Endothelial cell of umbilical vein (primary cell): ENCODE results near the gene RNU6-8. TPM values are rescaled to one million over a fixed set of nuclear protein-coding genes. Genes with fewer than 3 reads are reported as not detected.

Experiments
- BruUV-seq: library from RNA; stranded (reverse); fragments of 400-500 nt; replicated peaks from 2 replicates; lab custom pipeline; 2021; lab: Mats Ljungman, UMichigan
- CTCF ChIA-PET: fragments of 300-600, 350-600 bp; sonication (Branson Sonifier 250); formaldehyde crosslinking; loops from one replicate; lab custom pipeline; 2021; ENCODE audit warnings: antibody characterized with exemption, inconsistent platforms; lab: Charles Lee
- POLR2A ChIA-PET: fragments of 300-600, 350-600 bp; sonication (Branson Sonifier 250); formaldehyde crosslinking; loops from one replicate; lab custom pipeline; 2021; ENCODE audit warnings: antibody characterized with exemption, inconsistent platforms; lab: Charles Lee
- DNase-seq: peaks from one replicate; pipeline ENCODE4 v3.0.0-alpha.2; 2011; ENCODE audit warnings: low read depth, low spot score
- FAIRE-seq: peaks from 2 replicates; lab custom pipeline; 2011; peaks lifted over from hg19 to GRCh38; lab: Jason Lieb, UNC
- H2AFZ ChIP-seq: 2 replicates; pipeline ENCODE4 v1.6.0; 2012; ENCODE audit warnings: low read depth, low read length, control low read depth, inconsistent platforms
- H3K27ac ChIP-seq: 2 replicates; pipeline ENCODE4 v1.5.1; 2011; ENCODE audit warnings: low read depth, mild to moderate bottlenecking, control low read depth, low read length, moderate library complexity; ENCODE audit not compliant: insufficient read depth
- H3K27me3 ChIP-seq, 2 experiments: 2 replicates each; pipeline versions ENCODE4 v1.6.0 to v1.6.1; 2011; ENCODE audit warnings: low read length in 2 of 2, mixed read lengths in 1 of 2; ENCODE audit not compliant: control insufficient read depth in 2 of 2, insufficient read depth in 2 of 2
- H3K36me3 ChIP-seq, 2 experiments: 2 replicates in 1 of 2; 3 replicates in 1 of 2; pipeline ENCODE4 v1.5.1; 2011; ENCODE audit warnings: low read length in 2 of 2, mild to moderate bottlenecking in 1 of 2, moderate library complexity in 1 of 2; ENCODE audit not compliant: control insufficient read depth in 2 of 2, insufficient read depth in 2 of 2; ENCODE audit errors: extremely low read depth in 1 of 2
- H3K4me1 ChIP-seq: 3 replicates; pipeline ENCODE4 v1.5.1; 2011; ENCODE audit warnings: mild to moderate bottlenecking, low read length; ENCODE audit not compliant: control insufficient read depth, insufficient read depth; ENCODE audit errors: extremely low read depth
- H3K4me2 ChIP-seq: 2 replicates; pipeline ENCODE4 v1.6.1; 2011; ENCODE audit warnings: low read length, control low read depth, mixed read lengths; ENCODE audit not compliant: insufficient read depth
- H3K4me3 ChIP-seq, 3 experiments: fragments of 200-600 bp in 1 of 3; sonication (generic), shearing (Covaris generic) in 1 of 3; replicated peaks in 1 of 3; 2 replicates each; pipeline ENCODE4 v1.5.1; 2011 to 2016; ENCODE audit warnings: control low read depth in 3 of 3, low read length in 3 of 3, mild to moderate bottlenecking in 2 of 3, inconsistent platforms in 1 of 3, low read depth in 1 of 3, moderate library complexity in 1 of 3; ENCODE audit not compliant: insufficient read depth in 1 of 3
- H3K79me2 ChIP-seq: 2 replicates; pipeline ENCODE4 v1.6.0; 2012; ENCODE audit warnings: low read length, inconsistent platforms; ENCODE audit not compliant: control insufficient read depth, insufficient read depth
- H3K9ac ChIP-seq: replicated peaks from 2 replicates; pipeline ENCODE3; 2011; ENCODE audit warnings: low read length, control low read depth; ENCODE audit not compliant: insufficient read depth; ENCODE audit errors: extremely low read depth
- H3K9me1 ChIP-seq: replicated peaks from 3 replicates; pipeline ENCODE4 v1.6.0; 2011; ENCODE audit warnings: mild to moderate bottlenecking, low read length; ENCODE audit not compliant: control insufficient read depth, insufficient read depth; ENCODE audit errors: extremely low read depth
- H3K9me3 ChIP-seq: replicated peaks from 2 replicates; pipeline ENCODE4 v1.5.1; 2012; ENCODE audit warnings: low read length, inconsistent platforms; ENCODE audit not compliant: control insufficient read depth, insufficient read depth
- H4K20me1 ChIP-seq: replicated peaks from 2 replicates; pipeline ENCODE3; 2011; ENCODE audit warnings: mild to moderate bottlenecking, low read length; ENCODE audit not compliant: control insufficient read depth, insufficient read depth; ENCODE audit errors: extremely low read depth
- CTCF ChIP-seq, 2 donors: IDR thresholded peaks; 1 replicate in 1 of 2; 2 replicates in 1 of 2; pipeline ENCODE4 v1.5.1; 2011; ENCODE audit warnings: low read length in 2 of 2, mild to moderate bottlenecking in 2 of 2, moderate library complexity in 2 of 2, control low read depth in 1 of 2, inconsistent platforms in 1 of 2, low read depth in 1 of 2; ENCODE audit not compliant: insufficient read depth in 1 of 2; ENCODE audit errors: extremely low read depth in 1 of 2
- EZH2 ChIP-seq: IDR thresholded peaks from 2 replicates; pipeline ENCODE4 v1.6.1; 2012; ENCODE audit warnings: borderline replicate concordance, low read depth, mild to moderate bottlenecking, moderate library complexity, low read length, inconsistent platforms; ENCODE audit not compliant: severe bottlenecking
- FOS ChIP-seq: IDR thresholded peaks from 2 replicates; pipeline ENCODE4 v1.6.1; 2011; ENCODE audit warnings: mild to moderate bottlenecking, low read length, moderate library complexity, borderline replicate concordance; ENCODE audit not compliant: insufficient read depth
- GATA2 ChIP-seq: IDR thresholded peaks from 2 replicates; pipeline ENCODE4 v1.7.0; 2011; ENCODE audit warnings: low read depth, mild to moderate bottlenecking, moderate library complexity, mixed read lengths, low read length; ENCODE audit not compliant: insufficient read length, insufficient read depth
- JUN ChIP-seq: IDR thresholded peaks from 2 replicates; pipeline ENCODE4 v1.6.1; 2011; ENCODE audit warnings: borderline replicate concordance, low read depth; ENCODE audit not compliant: insufficient read length, insufficient read depth
- MAX ChIP-seq: IDR thresholded peaks from 2 replicates; pipeline ENCODE4 v1.6.1; 2011; ENCODE audit not compliant: insufficient read depth, insufficient read length
- MYC ChIP-seq: IDR thresholded peaks from one replicate; pipeline ENCODE4 v1.6.1; 2011; ENCODE audit warnings: mild to moderate bottlenecking, low read depth, low read length
- POLR2A ChIP-seq: IDR thresholded peaks from 2 replicates; pipeline ENCODE4 v1.6.1; 2012; ENCODE audit warnings: low read depth, mild to moderate bottlenecking, control low read depth, low read length
- POLR2AphosphoS5 ChIP-seq: IDR thresholded peaks from 2 replicates; pipeline ENCODE4 v1.6.1; 2012; ENCODE audit warnings: low read depth, mild to moderate bottlenecking, control low read depth, low read length, moderate library complexity; ENCODE audit not compliant: insufficient read depth
- dilution Hi-C: fragments of 300-500 bp; cut with MboI; formaldehyde crosslinking; loops from one replicate; pipeline ENCODE4 v1.15.0; 2019; ENCODE audit warnings: low sequenced_read_pairs; ENCODE audit not compliant: extremely low pct_ligation_motif_present
- intact Hi-C: fragments of 100-400 bp; cut with micrococcal nuclease; formaldehyde crosslinking; loops from one replicate; pipeline ENCODE4 v1.10.0; 2022
- polyA plus RNA-seq, 4 experiments: library from polyadenylated mRNA; depleted of rRNA in 3 of 4; stranded (reverse) in 3 of 4; unstranded in 1 of 4; fragments of >200 nt; gene quantifications; 2 replicates each; pipeline versions ENCODE4 v1.2.1 to v1.2.3, GENCODE V29; 2011 to 2012; ENCODE audit warnings: missing spikeins in 1 of 4
- total RNA-seq: library from RNA; stranded (reverse); gene quantifications from 2 replicates; pipeline ENCODE4 v1.2.3, GENCODE V29; 2021

The RNU6-8 gene
- total and polyA plus RNA-seq, 2 donors (not counting 3 experiments of a cell fraction or from before 2014, with no cell fraction given) = not detected

GRCh38 chr14:32197919-32198318, 5.2 kb downstream of the RNU6-8 start:
- no peaks in the 10 kb centered on the region for H3K36me3 ChIP-seq
- ChIA-PET CTCF (no interaction called here), POLR2A (no interaction called here)
- DNase-seq (no peak), FAIRE-seq (no peak)
- H3K79me2 ChIP-seq = no peaks in the 10 kb centered on the region
- TF ChIP-seq MAX = no peak
- no peak for TF ChIP-seq POLR2A
- TF ChIP-seq JUN = no peak
- TF ChIP-seq POLR2AphosphoS5 = no peak
- TF ChIP-seq EZH2 = no peak
- TF ChIP-seq MYC = no peak
- no peak for TF ChIP-seq GATA2
- no peak for TF ChIP-seq CTCF (IDR thresholded peaks at IDR 0.05; ENCODE audit: extremely low read depth in 1 of 2, insufficient read depth in 1 of 2, low read depth in 1 of 2, low read length in 2 of 2)
- TF ChIP-seq FOS = no peak
- H3K27me3 ChIP-seq = peaks cover 0 to 5% of the 10 kb centered on the region in 2 experiments
- no peak overlapping the region for H3K4me2 ChIP-seq
- H3K4me3 ChIP-seq = no peak overlapping the region
- dilution Hi-C loops = no loop called here
- no peaks in the 10 kb centered on the region for H4K20me1 ChIP-seq
- no peak overlapping the region for H2AFZ ChIP-seq
- H3K4me1 ChIP-seq = peaks cover 12% of the 10 kb centered on the region
- H3K9me3 ChIP-seq = no peaks in the 10 kb centered on the region
- H3K9ac ChIP-seq = no peak overlapping the region
- intact Hi-C loops = no loop called here
- BruUV-seq = no TSS peak
- H3K27ac ChIP-seq = no peak overlapping the region
- no peaks in the 10 kb centered on the region for H3K9me1 ChIP-seq
